Measurements from ENCODE around the gene RASSF5.

DNA sequence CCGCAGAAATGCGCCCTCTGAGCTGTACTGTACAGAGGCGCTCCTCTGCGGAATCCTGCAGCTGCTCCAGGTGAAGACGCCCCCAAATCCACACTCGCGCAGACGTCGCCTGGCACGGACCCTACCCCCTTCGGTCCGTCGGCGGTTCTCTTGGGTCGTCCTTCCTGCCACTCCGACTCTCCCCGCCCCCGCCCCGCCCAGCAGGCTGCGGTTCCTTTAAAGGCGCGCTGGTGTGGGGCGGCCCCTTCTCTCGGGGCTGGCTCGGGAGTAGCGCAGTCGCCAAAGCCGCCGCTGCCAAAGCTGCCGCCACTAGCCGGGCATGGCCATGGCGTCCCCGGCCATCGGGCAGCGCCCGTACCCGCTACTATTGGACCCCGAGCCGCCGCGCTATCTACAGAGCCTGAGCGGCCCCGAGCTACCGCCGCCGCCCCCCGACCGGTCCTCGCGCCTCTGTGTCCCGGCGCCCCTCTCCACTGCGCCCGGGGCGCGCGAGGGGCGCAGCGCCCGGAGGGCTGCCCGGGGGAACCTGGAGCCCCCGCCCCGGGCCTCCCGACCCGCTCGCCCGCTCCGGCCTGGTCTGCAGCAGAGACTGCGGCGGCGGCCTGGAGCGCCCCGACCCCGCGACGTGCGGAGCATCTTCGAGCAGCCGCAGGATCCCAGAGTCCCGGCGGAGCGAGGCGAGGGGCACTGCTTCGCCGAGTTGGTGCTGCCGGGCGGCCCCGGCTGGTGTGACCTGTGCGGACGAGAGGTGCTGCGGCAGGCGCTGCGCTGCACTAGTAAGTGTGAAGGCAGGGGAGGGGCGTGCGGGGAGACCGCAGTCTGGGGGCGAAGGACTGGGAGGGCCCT lies at the start of gene RASSF5:
- 0 out of 2 replicates have a peak, but pooled peaks have one; percentile 25 for TF ChIP-seq YY1 (IDR thresholded peaks at IDR 0.05; ENCODE audit: low read depth)
- TF ChIP-seq, protein P1, sequence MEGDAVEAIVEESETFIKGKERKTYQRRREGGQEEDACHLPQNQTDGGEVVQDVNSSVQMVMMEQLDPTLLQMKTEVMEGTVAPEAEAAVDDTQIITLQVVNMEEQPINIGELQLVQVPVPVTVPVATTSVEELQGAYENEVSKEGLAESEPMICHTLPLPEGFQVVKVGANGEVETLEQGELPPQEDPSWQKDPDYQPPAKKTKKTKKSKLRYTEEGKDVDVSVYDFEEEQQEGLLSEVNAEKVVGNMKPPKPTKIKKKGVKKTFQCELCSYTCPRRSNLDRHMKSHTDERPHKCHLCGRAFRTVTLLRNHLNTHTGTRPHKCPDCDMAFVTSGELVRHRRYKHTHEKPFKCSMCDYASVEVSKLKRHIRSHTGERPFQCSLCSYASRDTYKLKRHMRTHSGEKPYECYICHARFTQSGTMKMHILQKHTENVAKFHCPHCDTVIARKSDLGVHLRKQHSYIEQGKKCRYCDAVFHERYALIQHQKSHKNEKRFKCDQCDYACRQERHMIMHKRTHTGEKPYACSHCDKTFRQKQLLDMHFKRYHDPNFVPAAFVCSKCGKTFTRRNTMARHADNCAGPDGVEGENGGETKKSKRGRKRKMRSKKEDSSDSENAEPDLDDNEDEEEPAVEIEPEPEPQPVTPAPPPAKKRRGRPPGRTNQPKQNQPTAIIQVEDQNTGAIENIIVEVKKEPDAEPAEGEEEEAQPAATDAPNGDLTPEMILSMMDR (IDR thresholded peaks at IDR 0.05), result no peak
